HepG2 (cell line): ENCODE results near the gene HSD11B1L. TPM values are rescaled to one million over a fixed set of nuclear protein-coding genes. Genes with fewer than 3 reads are reported as not detected.

Source experiments
- GPN1 ChIP-seq: sonication (generic); formaldehyde crosslinking; IDR thresholded peaks from 2 replicates; pipeline ENCODE4 v1.5.1; 2020; ENCODE audit warnings: missing genetic modification reagents, borderline replicate concordance
- JUNB ChIP-seq: sonication (generic); formaldehyde crosslinking; IDR thresholded peaks from 2 replicates; pipeline ENCODE4 v1.8.0; 2022; ENCODE audit warnings: missing genetic modification reagents, mild to moderate bottlenecking, borderline replicate concordance
- POLR2AphosphoS5 ChIP-seq: IDR thresholded peaks from 2 replicates; pipeline ENCODE4 v1.6.1; 2012; ENCODE audit warnings: low read depth, low read length
- RBM22 ChIP-seq: fragments of 200-400 bp; formaldehyde crosslinking; optimal IDR thresholded peaks from 2 replicates; pipeline ENCODE3; 2017; ENCODE audit warnings: mild to moderate bottlenecking, low read length, moderate library complexity
- THRA ChIP-seq: sonication (generic); formaldehyde crosslinking; IDR thresholded peaks from 2 replicates; pipeline ENCODE4 v1.4.0; 2020; ENCODE audit warnings: missing genetic modification reagents, borderline replicate concordance
- ZFY ChIP-seq: sonication (generic); formaldehyde crosslinking; IDR thresholded peaks from 2 replicates; pipeline ENCODE4 v1.4.0; 2020; ENCODE audit warnings: missing genetic modification reagents
- ZNF383 ChIP-seq: sonication (generic); formaldehyde crosslinking; IDR thresholded peaks from 2 replicates; pipeline ENCODE4 v1.4.0; 2020; ENCODE audit warnings: missing genetic modification reagents, mild to moderate bottlenecking, borderline replicate concordance
- ZNF460 ChIP-seq: sonication (generic); formaldehyde crosslinking; IDR thresholded peaks from 2 replicates; pipeline ENCODE4 v1.5.1; 2020; ENCODE audit warnings: missing genetic modification reagents, mild to moderate bottlenecking, borderline replicate concordance
- ZNF598 ChIP-seq: sonication (generic); formaldehyde crosslinking; IDR thresholded peaks from 2 replicates; pipeline ENCODE4 v1.5.1; 2020; ENCODE audit warnings: mild to moderate bottlenecking, missing genetic modification reagents, borderline replicate concordance
- ZNF687 ChIP-seq: sonication (generic); formaldehyde crosslinking; IDR thresholded peaks from 2 replicates; pipeline ENCODE4 v1.5.1; 2020; ENCODE audit warnings: mild to moderate bottlenecking, missing genetic modification reagents, moderate library complexity
- polyA plus RNA-seq, 8 experiments: library from polyadenylated mRNA; depleted of rRNA in 3 of 8; stranded (reverse) in 7 of 8; unstranded in 1 of 8; fragments of >200 nt; fragmentation: Illumina TruSeq in 4 of 8; extraction: Trizol in 4 of 8; gene quantifications; 2 replicates each; pipeline versions ENCODE4 v1.2.1 to v1.2.3, GENCODE V29; 2011 to 2016; ENCODE audit warnings: low read depth in 4 of 8, missing spikeins in 1 of 8, mixed read lengths in 1 of 8; ENCODE audit not compliant: insufficient read depth in 1 of 8
- total RNA-seq, 5 experiments: library from RNA; depleted of rRNA; stranded (reverse); fragments of >200 nt; fragmentation: Illumina TruSeq; extraction: Trizol; gene quantifications; 2 replicates each; pipeline ENCODE4 v1.2.3, GENCODE V29; 2016; ENCODE audit warnings: low read depth in 1 of 5

Gene HSD11B1L
- total and polyA plus RNA-seq, 2 of the 13 experiments (the other 11 are each of a cell fraction or from before 2014, with no cell fraction given) = 2.8 to 3.9 TPM

GRCh38 chr19:5693195-5694166, 12.7 kb downstream of the HSD11B1L start (continued):
- TF ChIP-seq POLR2AphosphoS5 (peak; percentile 26; the same call in 1 of the 2 replicates), ZNF383 (CRISPR knock-in tag) (no peak), ZNF598 (0 out of 2 replicates have a peak, but pooled peaks have one; percentile 48), ZNF687 (CRISPR knock-in tag) (peak; percentile 41), THRA (CRISPR knock-in tag) (no peak), ZNF460 (no peak), GPN1 (CRISPR knock-in tag) (no peak), JUNB (no peak), RBM22 (peak; percentile 84), ZFY (CRISPR knock-in tag) (peak; percentile 16; the same call in 1 of the 2 replicates)
- TF ChIP-seq, all 625 proteins: peak for 26
